Measurements from ENCODE around the gene ENSA. TPM values are rescaled to one million over a fixed set of nuclear protein-coding genes. Genes with fewer than 3 reads are reported as not detected.
"Not testable (repeated sequence)": the region's sequence is repeated elsewhere in the genome, so short reads cannot be mapped to it uniquely, and the experiment has no call there.

Gene ENSA
- polyA plus RNA-seq, 1 donor from 2014 or later: 73.9 TPM

GRCh38 chr1:150579945-150580642, 49.3 kb downstream of the ENSA start:
- Mint-ChIP-seq H3K27me3 (no peaks in the 10 kb centered on the region), H3K9me3 (peaks cover 0 to 1% (median 0%) of the 10 kb centered on the region in 3 donors), H3K36me3 (peaks cover 32% of the 10 kb centered on the region), H3K4me3 (peak overlapping the region; percentile 87 to 100 (median 98)), H3K27ac (peak overlapping the region; percentile 96 to 99 (median 98)), H3K4me1 (peaks cover 7 to 29% (median 22%) of the 10 kb centered on the region in 3 donors)

- peaks cover 9 to 36% (median 30%) of the 10 kb centered on the region in 3 donors for H3K4me1 Mint-ChIP-seq
- peaks cover 0 to 1% (median 0%) of the 10 kb centered on the region in 3 donors for H3K9me3 Mint-ChIP-seq
- peak within 1 kb of the TSS; percentile 96 to 99 (median 98) for H3K27ac Mint-ChIP-seq
- H3K4me3 Mint-ChIP-seq: peak within 1 kb of the TSS; percentile 95 to 100 (median 98)
- H3K36me3 Mint-ChIP-seq: peaks cover 36% of the 10 kb centered on the region
- no peaks in the 10 kb centered on the region for H3K27me3 Mint-ChIP-seq
These were observed 50.1 kb downstream of the ENSA start, which contains the start of gene MCL1 for GRCh38 chr1:150579110-150579944. Gene MCL1, minus strand, starts transcription at chr1:150579610. Its CDS starts 80 bp downstream, at chr1:150579530.

GRCh38 chr1:150578272-150579109, 50.9 kb downstream of the ENSA start:
- Mint-ChIP-seq H3K36me3 (peaks cover 38% of the 10 kb centered on the region), H3K9me3 (peaks cover 0 to 1% (median 0%) of the 10 kb centered on the region in 3 donors), H3K4me1 (peaks cover 9 to 37% (median 34%) of the 10 kb centered on the region in 3 donors), H3K27ac (peak overlapping the region; percentile 95 to 99 (median 96)), H3K4me3 (peak overlapping the region; percentile 95 to 100 (median 98)), H3K27me3 (no peaks in the 10 kb centered on the region)

- H3K36me3 Mint-ChIP-seq: peaks cover 46% of the 10 kb centered on the region
- H3K9me3 Mint-ChIP-seq: peaks cover 0 to 1% (median 0%) of the 10 kb centered on the region in 3 donors
- H3K4me1 Mint-ChIP-seq: peaks cover 11 to 44% (median 41%) of the 10 kb centered on the region in 3 donors
These were observed 51.7 kb downstream of the ENSA start for GRCh38 chr1:150577557-150578271.

GRCh38 chr1:150576794-150577556, 52.4 kb downstream of the ENSA start:
- Mint-ChIP-seq H3K9me3 (peaks cover 0 to 1% (median 0%) of the 10 kb centered on the region in 3 donors), H3K36me3 (peaks cover 46% of the 10 kb centered on the region), H3K27ac (peak overlapping the region; percentile 95 to 99 (median 96)), H3K4me1 (peaks cover 12 to 41% (median 41%) of the 10 kb centered on the region in 3 donors), H3K27me3 (no peaks in the 10 kb centered on the region), H3K4me3 (peak overlapping the region; percentile 95 to 100 (median 98))

More at GRCh38 chr1:150577557-150578271, 51.7 kb downstream of the ENSA start:
- H3K27ac Mint-ChIP-seq: peak overlapping the region; percentile 95 to 99 (median 96)
- H3K27me3 Mint-ChIP-seq: no peaks in the 10 kb centered on the region
- H3K4me3 Mint-ChIP-seq: peak overlapping the region; percentile 95 to 100 (median 98)

- no peaks in the 10 kb centered on the region for H3K27me3 Mint-ChIP-seq
- H3K27ac Mint-ChIP-seq: peak overlapping the region; percentile 76 to 96 (median 93)
- H3K36me3 Mint-ChIP-seq: peaks cover 46% of the 10 kb centered on the region
- H3K4me3 Mint-ChIP-seq: peak overlapping the region; percentile 95 to 100 (median 98)
- H3K4me1 Mint-ChIP-seq: peaks cover 13 to 41% (median 41%) of the 10 kb centered on the region in 3 donors
- H3K9me3 Mint-ChIP-seq: peaks cover 0 to 1% (median 0%) of the 10 kb centered on the region in 3 donors
These were observed 53.1 kb downstream of the ENSA start for GRCh38 chr1:150576367-150576711.

- Mint-ChIP-seq H3K4me3 (peak overlapping the region; percentile 95 to 100 (median 98)), H3K4me1 (peaks cover 19 to 46% (median 41%) of the 10 kb centered on the region in 3 donors), H3K27me3 (no peaks in the 10 kb centered on the region), H3K36me3 (peaks cover 46% of the 10 kb centered on the region), H3K9me3 (peaks cover 0 to 1% (median 0%) of the 10 kb centered on the region in 3 donors), H3K27ac (peak overlapping the region; percentile 76 to 96 (median 93))
These were observed 53.7 kb downstream of the ENSA start for GRCh38 chr1:150575518-150576366.

- Mint-ChIP-seq H3K27ac (peak overlapping the region; percentile 76 to 96 (median 93)), H3K4me3 (peak overlapping the region; percentile 95 to 100 (median 98)), H3K9me3 (peaks cover 0 to 1% (median 0%) of the 10 kb centered on the region in 3 donors), H3K27me3 (no peaks in the 10 kb centered on the region), H3K36me3 (peaks cover 48% of the 10 kb centered on the region), H3K4me1 (peaks cover 20 to 50% (median 42%) of the 10 kb centered on the region in 3 donors)
These were observed 54.3 kb downstream of the ENSA start for GRCh38 chr1:150575072-150575489.

- Mint-ChIP-seq H3K27ac (peak overlapping the region; percentile 76 to 96 (median 93)), H3K9me3 (peaks cover 0 to 1% (median 0%) of the 10 kb centered on the region in 3 donors), H3K4me1 (peaks cover 23 to 53% (median 44%) of the 10 kb centered on the region in 3 donors), H3K36me3 (peaks cover 48% of the 10 kb centered on the region), H3K4me3 (peak overlapping the region; percentile 95 to 100 (median 98)), H3K27me3 (no peaks in the 10 kb centered on the region)
These were observed 54.9 kb downstream of the ENSA start for GRCh38 chr1:150574260-150575071.

- not testable (repeated sequence) for H3K27me3 Mint-ChIP-seq, H3K9me3 Mint-ChIP-seq
- peaks cover 28 to 53% (median 50%) of the 10 kb centered on the region in 3 donors for H3K4me1 Mint-ChIP-seq
- H3K27ac Mint-ChIP-seq: peak overlapping the region; percentile 83 to 96 (median 88)
- H3K4me3 Mint-ChIP-seq: peak overlapping the region; percentile 75 to 100 (median 93)
- peaks cover 47% of the 10 kb centered on the region for H3K36me3 Mint-ChIP-seq
These were observed 55.8 kb downstream of the ENSA start for GRCh38 chr1:150573648-150574071.

GRCh38 chr1:150572918-150573647, 56.3 kb downstream of the ENSA start:
- Mint-ChIP-seq H3K27me3 (no peaks in the 10 kb centered on the region), H3K36me3 (peaks cover 44% of the 10 kb centered on the region), H3K4me1 (peaks cover 33 to 59% (median 56%) of the 10 kb centered on the region in 3 donors)

More at GRCh38 chr1:150572918-150573647, 56.3 kb downstream of the ENSA start:
- Mint-ChIP-seq H3K4me3 (peak overlapping the region; percentile 75 to 100 (median 93)), H3K9me3 (peaks cover 0 to 1% (median 0%) of the 10 kb centered on the region in 3 donors), H3K27ac (peak overlapping the region; percentile 83 to 96 (median 88))

All from IgD-negative memory B cell (primary cell).